ENCODE data around the gene BHLHE40. TPM values are rescaled to one million over a fixed set of nuclear protein-coding genes. Genes with fewer than 3 reads are reported as not detected.
"Not testable (repeated sequence)": the region's sequence is repeated elsewhere in the genome, so short reads cannot be mapped to it uniquely, and the experiment has no call there.

BHLHE40 gene
- polyA plus RNA-seq, 1 donor from 2014 or later = not detected

- H3K9ac ChIP-seq (ENCODE audit: low read length); H4K20me1 ChIP-seq (ENCODE audit: insufficient read depth); H3K4me3 ChIP-seq (ENCODE audit: low read length); H3K4me2 ChIP-seq (ENCODE audit: low read length); H3K9me3 ChIP-seq (ENCODE audit: low read length); H3K79me2 ChIP-seq (replicated peaks; ENCODE audit: insufficient read depth, low read length); H2AFZ ChIP-seq (ENCODE audit: low read depth, low read length); H3K27me3 ChIP-seq (ENCODE audit: insufficient read depth, low read depth, low read length); H3K36me3 ChIP-seq (ENCODE audit: insufficient read depth, low read length); H3K27ac ChIP-seq (ENCODE audit: low read length); H3K9me2 ChIP-seq (ENCODE audit: insufficient read depth, low read length); H3F3A ChIP-seq (ENCODE audit: insufficient read depth, low read length, poor library complexity, severe bottlenecking): not testable (repeated sequence)
Observed at GRCh38 chr3:4967683-4968082, 11.6 kb upstream of the BHLHE40 start.

GRCh38 chr3:4971437-4971836, 7.8 kb upstream of the BHLHE40 start:
- not testable (repeated sequence) for H4K20me1 ChIP-seq (ENCODE audit: insufficient read depth); H3F3A ChIP-seq (ENCODE audit: insufficient read depth, low read length, poor library complexity, severe bottlenecking); H3K27me3 ChIP-seq (ENCODE audit: insufficient read depth, low read depth, low read length); H3K4me3 ChIP-seq (ENCODE audit: low read length); H3K79me2 ChIP-seq (replicated peaks; ENCODE audit: insufficient read depth, low read length); H3K36me3 ChIP-seq (ENCODE audit: insufficient read depth, low read length); H3K9ac ChIP-seq (ENCODE audit: low read length); H3K4me2 ChIP-seq (ENCODE audit: low read length); H3K9me3 ChIP-seq (ENCODE audit: low read length); H3K9me2 ChIP-seq (ENCODE audit: insufficient read depth, low read length); H3K27ac ChIP-seq (ENCODE audit: low read length); H2AFZ ChIP-seq (ENCODE audit: low read depth, low read length)

GRCh38 chr3:4971838-4972237, 7.4 kb upstream of the BHLHE40 start:
- no peak overlapping the region for H3K4me2 ChIP-seq (ENCODE audit: low read length)
- no peak overlapping the region for H3K9ac ChIP-seq (ENCODE audit: low read length)
- H3K36me3 ChIP-seq (ENCODE audit: insufficient read depth, low read length) = no peaks in the 10 kb centered on the region
- no peak overlapping the region for H3K4me3 ChIP-seq (ENCODE audit: low read length)
- no peaks in the 10 kb centered on the region for H3K79me2 ChIP-seq (replicated peaks; ENCODE audit: insufficient read depth, low read length)
- TF ChIP-seq EP300 (conservative IDR thresholded peaks at IDR 0.05; ENCODE audit: poor library complexity, severe bottlenecking) (no peak), RAD21 (conservative IDR thresholded peaks at IDR 0.05) (no peak), TAF1 (IDR thresholded peaks at IDR 0.05; ENCODE audit: low read depth) (no peak), EZH2 (IDR thresholded peaks at IDR 0.05; ENCODE audit: borderline replicate concordance, insufficient read depth, low read length, poor library complexity, severe bottlenecking) (no peak)
- no peak overlapping the region for H3K27ac ChIP-seq (ENCODE audit: low read length)
- no peaks in the 10 kb centered on the region for H3K9me2 ChIP-seq (ENCODE audit: insufficient read depth, low read length)
- H2AFZ ChIP-seq (ENCODE audit: low read depth, low read length) = no peak overlapping the region
- no peaks in the 10 kb centered on the region for H4K20me1 ChIP-seq (ENCODE audit: insufficient read depth)
- peaks cover 13% of the 10 kb centered on the region for H3K27me3 ChIP-seq (ENCODE audit: insufficient read depth, low read depth, low read length)
- no peaks in the 10 kb centered on the region for H3K9me3 ChIP-seq (ENCODE audit: low read length)
- H3F3A ChIP-seq (ENCODE audit: insufficient read depth, low read length, poor library complexity, severe bottlenecking) = no peaks in the 10 kb centered on the region

GRCh38 chr3:4972652-4973643, 6.3 kb upstream of the BHLHE40 start:
- no peaks in the 10 kb centered on the region for H3F3A ChIP-seq (ENCODE audit: insufficient read depth, low read length, poor library complexity, severe bottlenecking)
- H3K4me2 ChIP-seq (ENCODE audit: low read length) = no peak overlapping the region
- H3K9ac ChIP-seq (ENCODE audit: low read length) = no peak overlapping the region
- H3K36me3 ChIP-seq (ENCODE audit: insufficient read depth, low read length) = no peaks in the 10 kb centered on the region
- no peak overlapping the region for H3K4me3 ChIP-seq (ENCODE audit: low read length)
- no peaks in the 10 kb centered on the region for H4K20me1 ChIP-seq (ENCODE audit: insufficient read depth)
- TF ChIP-seq REST (IDR thresholded peaks at IDR 0.05; ENCODE audit: borderline replicate concordance) (no peak), CTCF (IDR thresholded peaks at IDR 0.05; ENCODE audit: poor library complexity, severe bottlenecking) (no peak), MXI1 (conservative IDR thresholded peaks at IDR 0.05; ENCODE audit: poor library complexity, severe bottlenecking) (no peak), EP300 (conservative IDR thresholded peaks at IDR 0.05; ENCODE audit: poor library complexity, severe bottlenecking) (no peak), EZH2 (IDR thresholded peaks at IDR 0.05; ENCODE audit: borderline replicate concordance, insufficient read depth, low read length, poor library complexity, severe bottlenecking) (no peak), POLR2AphosphoS5 (IDR thresholded peaks at IDR 0.05) (no peak), TAF1 (IDR thresholded peaks at IDR 0.05; ENCODE audit: low read depth) (no peak), SMC3 (conservative IDR thresholded peaks at IDR 0.05; ENCODE audit: poor library complexity) (no peak)
- peaks cover 24% of the 10 kb centered on the region for H3K27me3 ChIP-seq (ENCODE audit: insufficient read depth, low read depth, low read length)
- no peak overlapping the region for H2AFZ ChIP-seq (ENCODE audit: low read depth, low read length)
- H3K9me3 ChIP-seq (ENCODE audit: low read length) = no peaks in the 10 kb centered on the region
- H3K9me2 ChIP-seq (ENCODE audit: insufficient read depth, low read length) = no peaks in the 10 kb centered on the region
- no peak overlapping the region for H3K27ac ChIP-seq (ENCODE audit: low read length)
- no peaks in the 10 kb centered on the region for H3K79me2 ChIP-seq (replicated peaks; ENCODE audit: insufficient read depth, low read length)

Data from neural cell (in vitro differentiated cells).